ENCODE results near the gene SLC30A3.
"Not testable (repeated sequence)": the region's sequence is repeated elsewhere in the genome, so short reads cannot be mapped to it uniquely, and the experiment has no call there.

SLC30A3 gene

DNA sequence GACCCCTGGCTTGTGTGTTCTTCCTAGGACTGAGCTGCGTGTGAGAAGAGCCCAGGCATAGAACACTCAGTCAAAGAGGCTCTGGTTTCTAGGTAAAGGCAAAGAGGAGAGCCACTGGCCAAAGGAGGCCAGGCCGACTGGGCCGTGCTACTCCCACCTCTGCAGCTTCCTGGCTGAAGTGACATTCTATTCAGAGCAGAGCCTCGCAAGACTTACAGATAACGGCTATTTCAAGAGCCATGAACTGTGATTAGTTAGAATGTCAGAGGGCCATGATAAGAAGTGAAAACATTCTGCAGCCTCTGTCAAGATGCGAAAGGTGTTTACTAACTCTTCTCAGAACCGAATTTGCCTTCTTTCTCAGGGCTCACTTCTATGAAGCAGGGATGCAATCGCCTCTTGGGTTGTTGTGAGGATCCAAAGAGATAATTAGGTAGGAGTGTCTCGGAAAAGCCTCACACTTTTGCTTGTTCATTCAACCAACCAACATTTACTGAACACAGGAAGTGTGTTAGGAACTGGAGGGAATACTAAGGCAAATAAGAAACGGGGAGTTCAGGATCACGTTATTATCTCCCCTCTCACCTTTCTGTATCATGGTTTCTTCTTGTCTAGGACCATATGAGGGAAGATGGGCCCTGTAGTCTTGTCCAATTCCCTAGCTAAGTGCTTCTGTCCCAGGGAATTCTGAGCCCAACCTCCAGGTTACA, 8.9 kb upstream of the SLC30A3 start:
- TF ChIP-seq EZH2phosphoT487 (IDR thresholded peaks at IDR 0.05; ENCODE audit: borderline replicate concordance, low read length), result no peak
- no peak for TF ChIP-seq CTCF (IDR thresholded peaks at IDR 0.05; ENCODE audit: low read depth, low read length, poor library complexity, severe bottlenecking)
- H3K4me3 ChIP-seq (ENCODE audit: low read length), result no peak overlapping the region
- no peak overlapping the region for H3K4me2 ChIP-seq (ENCODE audit: low read length)
- no peaks in the 10 kb centered on the region for H3K9me2 ChIP-seq (replicated peaks; ENCODE audit: control insufficient read depth, low read length)
- no peaks in the 10 kb centered on the region for H3K79me2 ChIP-seq (ENCODE audit: control insufficient read depth, low read length)
- H3K4me1 ChIP-seq (ENCODE audit: control insufficient read depth, low read length), result peaks cover 6% of the 10 kb centered on the region; the same call in 1 of the 2 replicates
- H3K27ac ChIP-seq (ENCODE audit: low read depth, low read length), result no peak overlapping the region
- H3K36me3 ChIP-seq (ENCODE audit: control insufficient read depth, low read length), result no peaks in the 10 kb centered on the region
- no peaks in the 10 kb centered on the region for H4K20me1 ChIP-seq (ENCODE audit: control insufficient read depth, insufficient read depth, low read depth, low read length)
- peaks cover 5% of the 10 kb centered on the region; the same call in 1 of the 2 replicates for H3K27me3 ChIP-seq (ENCODE audit: control insufficient read depth, low read length)
- no peaks in the 10 kb centered on the region; the same call in 1 of the 2 replicates for H3F3A ChIP-seq (ENCODE audit: control insufficient read depth, insufficient read depth)
- H3K9me3 ChIP-seq (ENCODE audit: control insufficient read depth, insufficient read depth, low read length), result no peaks in the 10 kb centered on the region

DNA sequence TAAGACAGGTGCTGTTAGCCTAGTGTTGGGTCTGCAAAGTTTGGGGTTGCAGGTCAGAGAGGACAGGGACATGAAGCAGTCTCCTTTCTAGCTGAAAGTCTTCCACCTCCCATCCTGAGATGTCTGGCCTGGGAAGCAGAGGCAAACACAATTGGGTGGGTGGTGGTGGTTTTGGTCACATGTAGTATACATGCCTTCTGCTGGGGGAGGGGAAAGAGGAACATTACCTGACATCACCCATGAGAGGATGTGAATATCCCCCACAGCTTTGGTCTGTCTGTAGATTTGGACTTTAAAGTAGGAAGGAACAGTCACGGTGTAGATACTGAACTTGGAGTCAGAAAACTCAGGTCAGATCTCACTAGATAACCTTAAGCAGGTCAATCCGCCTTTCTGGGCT, 7.8 kb upstream of the SLC30A3 start:
- no peaks in the 10 kb centered on the region; the same call in 1 of the 2 replicates for H3F3A ChIP-seq (ENCODE audit: control insufficient read depth, insufficient read depth)

DNA sequence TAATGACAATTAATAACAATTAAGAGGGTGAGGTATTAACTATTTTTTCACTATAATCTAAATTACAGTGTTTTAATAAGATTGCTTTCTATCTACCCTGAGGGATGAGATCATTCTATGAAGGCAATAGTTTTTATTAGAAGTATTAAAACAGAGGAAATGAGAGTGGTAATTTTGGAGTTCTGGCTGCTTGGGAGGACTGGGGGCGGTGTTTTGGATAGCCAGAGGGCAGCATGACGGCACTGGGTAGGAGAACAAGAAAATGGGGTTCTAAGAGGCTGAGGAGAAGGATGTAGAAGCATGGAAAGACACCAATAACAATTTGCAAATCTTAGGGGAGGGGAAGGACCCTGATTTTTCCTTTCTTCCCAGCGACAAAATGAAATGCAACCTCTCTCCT, 7.3 kb upstream of the SLC30A3 start:
- Histone ChIP-seq H4K20me1 (ENCODE audit: control insufficient read depth, insufficient read depth, low read depth, low read length) (no peaks in the 10 kb centered on the region), H3K79me2 (ENCODE audit: control insufficient read depth, low read length) (no peaks in the 10 kb centered on the region), H3K27me3 (ENCODE audit: control insufficient read depth, low read length) (peaks cover 18% of the 10 kb centered on the region), H3K4me3 (ENCODE audit: low read length) (no peak overlapping the region), H3K9me3 (ENCODE audit: control insufficient read depth, insufficient read depth, low read length) (no peaks in the 10 kb centered on the region), H3K36me3 (ENCODE audit: control insufficient read depth, low read length) (no peaks in the 10 kb centered on the region), H3K9me2 (replicated peaks; ENCODE audit: control insufficient read depth, low read length) (no peaks in the 10 kb centered on the region), H3K27ac (ENCODE audit: low read depth, low read length) (no peak overlapping the region), H3F3A (ENCODE audit: control insufficient read depth, insufficient read depth) (no peaks in the 10 kb centered on the region; the same call in 1 of the 2 replicates), H3K4me2 (ENCODE audit: low read length) (no peak overlapping the region), H3K4me1 (ENCODE audit: control insufficient read depth, low read length) (peaks cover 9% of the 10 kb centered on the region)
- TF ChIP-seq EZH2phosphoT487 (IDR thresholded peaks at IDR 0.05; ENCODE audit: borderline replicate concordance, low read length) (no peak), CTCF (IDR thresholded peaks at IDR 0.05; ENCODE audit: low read depth, low read length, poor library complexity, severe bottlenecking) (no peak)

More for the DNA sequence above, 7.8 kb upstream of the SLC30A3 start:
- no peaks in the 10 kb centered on the region for H3K36me3 ChIP-seq (ENCODE audit: control insufficient read depth, low read length)
- H3K27ac ChIP-seq (ENCODE audit: low read depth, low read length), result no peak overlapping the region
- H3K4me2 ChIP-seq (ENCODE audit: low read length), result no peak overlapping the region
- no peaks in the 10 kb centered on the region for H3K9me3 ChIP-seq (ENCODE audit: control insufficient read depth, insufficient read depth, low read length)
- no peaks in the 10 kb centered on the region for H3K79me2 ChIP-seq (ENCODE audit: control insufficient read depth, low read length)
- H4K20me1 ChIP-seq (ENCODE audit: control insufficient read depth, insufficient read depth, low read depth, low read length), result no peaks in the 10 kb centered on the region
- H3K27me3 ChIP-seq (ENCODE audit: control insufficient read depth, low read length), result peaks cover 13% of the 10 kb centered on the region
- H3K4me3 ChIP-seq (ENCODE audit: low read length), result no peak overlapping the region
- no peak for TF ChIP-seq CTCF (IDR thresholded peaks at IDR 0.05; ENCODE audit: low read depth, low read length, poor library complexity, severe bottlenecking)
- TF ChIP-seq EZH2phosphoT487 (IDR thresholded peaks at IDR 0.05; ENCODE audit: borderline replicate concordance, low read length), result no peak
- no peaks in the 10 kb centered on the region for H3K9me2 ChIP-seq (replicated peaks; ENCODE audit: control insufficient read depth, low read length)
- H3K4me1 ChIP-seq (ENCODE audit: control insufficient read depth, low read length), result peaks cover 6% of the 10 kb centered on the region; the same call in 1 of the 2 replicates

DNA sequence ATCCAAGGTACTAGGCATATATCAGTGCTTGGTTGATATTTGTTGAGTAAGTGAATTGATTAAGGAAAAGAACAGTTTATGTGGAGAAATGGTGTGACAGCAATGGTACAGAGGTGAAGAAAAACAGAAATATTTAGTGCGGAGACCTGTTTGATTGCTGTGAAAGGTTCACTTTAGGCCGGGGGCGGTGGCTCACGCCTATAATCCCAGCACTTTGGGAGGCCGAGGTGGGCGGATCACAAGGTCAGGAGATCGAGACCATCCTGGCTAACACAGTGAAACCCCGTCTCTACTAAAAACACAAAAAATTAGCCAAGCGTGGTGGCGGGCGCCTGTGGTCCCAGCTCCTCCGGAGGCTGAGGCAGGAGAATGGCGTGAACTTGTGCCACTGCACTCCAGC, 5.4 kb upstream of the SLC30A3 start:
- H3K9me3 ChIP-seq (ENCODE audit: control insufficient read depth, insufficient read depth, low read length); H3K4me2 ChIP-seq (ENCODE audit: low read length); H3F3A ChIP-seq (ENCODE audit: control insufficient read depth, insufficient read depth); H3K27ac ChIP-seq (ENCODE audit: low read depth, low read length); H3K36me3 ChIP-seq (ENCODE audit: control insufficient read depth, low read length); H3K9me2 ChIP-seq (replicated peaks; ENCODE audit: control insufficient read depth, low read length); H3K79me2 ChIP-seq (ENCODE audit: control insufficient read depth, low read length); H3K4me3 ChIP-seq (ENCODE audit: low read length); H4K20me1 ChIP-seq (ENCODE audit: control insufficient read depth, insufficient read depth, low read depth, low read length): not testable (repeated sequence)
- peaks cover 27% of the 10 kb centered on the region for H3K4me1 ChIP-seq (ENCODE audit: control insufficient read depth, low read length)
- H3K27me3 ChIP-seq (ENCODE audit: control insufficient read depth, low read length), result peaks cover 36% of the 10 kb centered on the region

Data from DOHH2 (cell line).